ENCODE data around the gene CENPX. TPM values are rescaled to one million over a fixed set of nuclear protein-coding genes. Genes with fewer than 3 reads are reported as not detected.

CENPX gene
- total and polyA plus RNA-seq, 2 of the 13 experiments (the other 11 are each of a cell fraction or from before 2014, with no cell fraction given) = 92.7 to 170 TPM

DNA sequence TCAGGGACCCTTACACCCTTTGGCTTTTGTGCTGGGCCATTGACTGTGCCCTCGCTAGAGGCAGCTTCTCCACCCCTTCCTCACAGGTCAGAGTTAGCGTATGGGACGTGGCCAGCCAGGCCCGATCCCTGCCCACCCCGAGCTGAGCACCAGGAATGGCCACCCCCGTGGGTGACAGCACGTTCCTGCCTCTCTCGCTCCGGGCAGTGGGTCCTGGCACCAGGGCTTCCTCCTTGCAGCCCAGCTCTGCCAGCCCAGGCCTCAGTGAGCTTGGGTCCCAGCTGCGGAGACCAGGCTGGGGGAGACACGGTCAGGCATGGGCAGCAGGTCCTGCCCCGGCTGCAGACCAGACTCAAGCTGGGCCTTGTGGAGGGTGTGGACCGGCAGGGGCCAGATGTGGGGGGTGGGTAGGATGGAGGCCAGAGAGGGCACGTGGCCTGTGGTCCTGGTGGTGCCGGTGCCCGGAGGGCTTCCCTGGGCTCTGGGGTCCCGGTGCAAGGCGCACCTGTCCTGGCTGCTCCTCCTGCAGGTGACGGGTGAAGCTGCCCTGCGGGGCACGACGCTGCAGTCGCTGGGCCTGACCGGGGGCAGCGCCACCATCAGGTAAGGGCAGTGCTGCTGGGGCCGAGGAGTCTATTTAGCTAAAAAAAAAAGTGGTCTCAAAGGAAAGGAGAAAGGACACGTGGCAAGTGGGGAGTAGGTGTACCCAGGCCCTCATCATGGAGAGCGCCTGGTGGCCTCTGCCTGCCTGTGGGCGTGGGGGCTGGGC lies 27.0 kb downstream of the CENPX start (continued):
- TF ChIP-seq KMT2B (CRISPR knock-in tag; IDR thresholded peaks at IDR 0.05) (peak; percentile 59; the same call in 1 of the 2 replicates), KDM1A (CRISPR knock-in tag; IDR thresholded peaks at IDR 0.05) (0 out of 2 replicates have a peak, but pooled peaks have one; percentile 20), ZSCAN31 (CRISPR knock-in tag; IDR thresholded peaks at IDR 0.05; ENCODE audit: low read depth) (no peak), STAG1 (CRISPR knock-in tag; IDR thresholded peaks at IDR 0.05) (peak; percentile 54), EED (CRISPR knock-in tag; IDR thresholded peaks at IDR 0.05) (peak; percentile 88), CREM (IDR thresholded peaks at IDR 0.05) (no peak), CREM (CRISPR knock-in tag; IDR thresholded peaks at IDR 0.05) (0 out of 2 replicates have a peak, but pooled peaks have one; percentile 9), RXRA (CRISPR knock-in tag; IDR thresholded peaks at IDR 0.05) (peak; percentile 78), ZNF674 (CRISPR knock-in tag; IDR thresholded peaks at IDR 0.05; ENCODE audit: low read depth) (no peak), BHLHE40 (IDR thresholded peaks at IDR 0.05; ENCODE audit: low read length) (peak; percentile 39; the same call in 1 of the 2 replicates), DR1 (CRISPR knock-in tag; IDR thresholded peaks at IDR 0.05) (peak; percentile 83; the same call in 1 of the 2 replicates), BRD4 (CRISPR knock-in tag; IDR thresholded peaks at IDR 0.05) (peak; percentile 18; the same call in 1 of the 2 replicates), GATAD1 (CRISPR knock-in tag; IDR thresholded peaks at IDR 0.05) (peak; percentile 25; the same call in 1 of the 2 replicates), SMAD1 (CRISPR knock-in tag; IDR thresholded peaks at IDR 0.05; ENCODE audit: borderline replicate concordance, low read depth) (peak; percentile 86; the same call in 1 of the 2 replicates), CHD2 (IDR thresholded peaks at IDR 0.05; ENCODE audit: low read depth, low read length) (peak; percentile 56; the same call in 1 of the 2 replicates), ZNF772 (CRISPR knock-in tag; IDR thresholded peaks at IDR 0.05) (peak; percentile 33; the same call in 1 of the 2 replicates), HIVEP1 (CRISPR knock-in tag; IDR thresholded peaks at IDR 0.05) (peak; percentile 59), EEA1 (CRISPR knock-in tag; IDR thresholded peaks at IDR 0.05; ENCODE audit: borderline replicate concordance) (0 out of 2 replicates have a peak, but pooled peaks have one; percentile 74), ZKSCAN1 (IDR thresholded peaks at IDR 0.05; ENCODE audit: low read length) (no peak; the same call in 1 of the 2 replicates), ZNF292 (CRISPR knock-in tag; IDR thresholded peaks at IDR 0.05; ENCODE audit: borderline replicate concordance, low read depth) (no peak), ZBTB38 (CRISPR knock-in tag; IDR thresholded peaks at IDR 0.05) (peak; percentile 36; the same call in 1 of the 2 replicates)
- TF ChIP-seq, protein P1, sequence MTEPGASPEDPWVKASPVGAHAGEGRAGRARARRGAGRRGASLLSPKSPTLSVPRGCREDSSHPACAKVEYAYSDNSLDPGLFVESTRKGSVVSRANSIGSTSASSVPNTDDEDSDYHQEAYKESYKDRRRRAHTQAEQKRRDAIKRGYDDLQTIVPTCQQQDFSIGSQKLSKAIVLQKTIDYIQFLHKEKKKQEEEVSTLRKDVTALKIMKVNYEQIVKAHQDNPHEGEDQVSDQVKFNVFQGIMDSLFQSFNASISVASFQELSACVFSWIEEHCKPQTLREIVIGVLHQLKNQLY (CRISPR knock-in tag; IDR thresholded peaks at IDR 0.05) = peak; percentile 59; the same call in 1 of the 2 replicates
- TF ChIP-seq, protein P2, sequence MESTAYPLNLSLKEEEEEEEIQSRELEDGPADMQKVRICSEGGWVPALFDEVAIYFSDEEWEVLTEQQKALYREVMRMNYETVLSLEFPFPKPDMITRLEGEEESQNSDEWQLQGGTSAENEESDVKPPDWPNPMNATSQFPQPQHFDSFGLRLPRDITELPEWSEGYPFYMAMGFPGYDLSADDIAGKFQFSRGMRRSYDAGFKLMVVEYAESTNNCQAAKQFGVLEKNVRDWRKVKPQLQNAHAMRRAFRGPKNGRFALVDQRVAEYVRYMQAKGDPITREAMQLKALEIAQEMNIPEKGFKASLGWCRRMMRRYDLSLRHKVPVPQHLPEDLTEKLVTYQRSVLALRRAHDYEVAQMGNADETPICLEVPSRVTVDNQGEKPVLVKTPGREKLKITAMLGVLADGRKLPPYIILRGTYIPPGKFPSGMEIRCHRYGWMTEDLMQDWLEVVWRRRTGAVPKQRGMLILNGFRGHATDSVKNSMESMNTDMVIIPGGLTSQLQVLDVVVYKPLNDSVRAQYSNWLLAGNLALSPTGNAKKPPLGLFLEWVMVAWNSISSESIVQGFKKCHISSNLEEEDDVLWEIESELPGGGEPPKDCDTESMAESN (CRISPR knock-in tag; conservative IDR thresholded peaks at IDR 0.05) = no peak; the same call in none of the 2 replicates
- TF ChIP-seq, protein P3, sequence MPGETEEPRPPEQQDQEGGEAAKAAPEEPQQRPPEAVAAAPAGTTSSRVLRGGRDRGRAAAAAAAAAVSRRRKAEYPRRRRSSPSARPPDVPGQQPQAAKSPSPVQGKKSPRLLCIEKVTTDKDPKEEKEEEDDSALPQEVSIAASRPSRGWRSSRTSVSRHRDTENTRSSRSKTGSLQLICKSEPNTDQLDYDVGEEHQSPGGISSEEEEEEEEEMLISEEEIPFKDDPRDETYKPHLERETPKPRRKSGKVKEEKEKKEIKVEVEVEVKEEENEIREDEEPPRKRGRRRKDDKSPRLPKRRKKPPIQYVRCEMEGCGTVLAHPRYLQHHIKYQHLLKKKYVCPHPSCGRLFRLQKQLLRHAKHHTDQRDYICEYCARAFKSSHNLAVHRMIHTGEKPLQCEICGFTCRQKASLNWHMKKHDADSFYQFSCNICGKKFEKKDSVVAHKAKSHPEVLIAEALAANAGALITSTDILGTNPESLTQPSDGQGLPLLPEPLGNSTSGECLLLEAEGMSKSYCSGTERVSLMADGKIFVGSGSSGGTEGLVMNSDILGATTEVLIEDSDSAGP (CRISPR knock-in tag; IDR thresholded peaks at IDR 0.05; ENCODE audit: borderline replicate concordance) = peak; percentile 92; the same call in 1 of the 2 replicates
- TF ChIP-seq, protein P4, sequence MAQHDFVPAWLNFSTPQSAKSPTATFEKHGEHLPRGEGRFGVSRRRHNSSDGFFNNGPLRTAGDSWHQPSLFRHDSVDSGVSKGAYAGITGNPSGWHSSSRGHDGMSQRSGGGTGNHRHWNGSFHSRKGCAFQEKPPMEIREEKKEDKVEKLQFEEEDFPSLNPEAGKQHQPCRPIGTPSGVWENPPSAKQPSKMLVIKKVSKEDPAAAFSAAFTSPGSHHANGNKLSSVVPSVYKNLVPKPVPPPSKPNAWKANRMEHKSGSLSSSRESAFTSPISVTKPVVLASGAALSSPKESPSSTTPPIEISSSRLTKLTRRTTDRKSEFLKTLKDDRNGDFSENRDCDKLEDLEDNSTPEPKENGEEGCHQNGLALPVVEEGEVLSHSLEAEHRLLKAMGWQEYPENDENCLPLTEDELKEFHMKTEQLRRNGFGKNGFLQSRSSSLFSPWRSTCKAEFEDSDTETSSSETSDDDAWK (CRISPR knock-in tag; IDR thresholded peaks at IDR 0.05) = no peak

Measured in HepG2 (cell line).